K562 (cell line): ENCODE data around the gene GDNF. TPM values are rescaled to one million over a fixed set of nuclear protein-coding genes. Genes with fewer than 3 reads are reported as not detected.

Experiments
- ATAC-seq: fragments of 200-7000 bp; cut with Tn5 transposase; 3 replicates; pipeline ENCODE4 v1.9.1; 2020; ENCODE audit warnings: moderate library complexity
- BruUV-seq: library from RNA; stranded (reverse); fragments of 400-500 nt; replicated peaks from 2 replicates; lab custom pipeline; 2021; lab: Mats Ljungman, UMichigan
- CTCF ChIA-PET: fragments of 300-600 bp; formaldehyde crosslinking; extraction: SDS; loops from one replicate; lab custom pipeline; 2021; ENCODE audit warnings: low intra/inter-chr PET ratio; lab: Yijun Ruan, JAX
- POLR2A ChIA-PET: fragments of 300-600, 350-650 bp; sonication (Branson Sonifier 250); formaldehyde crosslinking; extraction: SDS; loops from one replicate; lab custom pipeline; 2021; ENCODE audit warnings: antibody characterized with exemption, inconsistent platforms; lab: Yijun Ruan, JAX
- DNase-seq, 4 experiments: peaks; one replicate each; pipeline versions ENCODE4 v3.0.0 to v3.0.0-alpha.2; 2011 to 2018; ENCODE audit warnings: low spot score in 3 of 4, mixed read lengths in 3 of 4; ENCODE audit errors: extremely low read depth in 1 of 4
- FAIRE-seq: peaks from 2 replicates; lab custom pipeline; 2011; peaks lifted over from hg19 to GRCh38; lab: Jason Lieb, UNC
- H2AFZ ChIP-seq: 2 replicates; pipeline ENCODE4 v1.6.0; 2011; ENCODE audit warnings: low read depth, low read length, control low read depth, inconsistent platforms
- H3K27ac ChIP-seq: fragments of 200-600 bp; 3 replicates; pipeline ENCODE4 v1.8.0; 2011; ENCODE audit warnings: low read depth, mild to moderate bottlenecking, control low read depth, inconsistent platforms, low read length, moderate library complexity, mixed read lengths; ENCODE audit errors: extremely low read depth
- H3K27me3 ChIP-seq, 2 experiments: fragments of 300-600 bp in 1 of 2; 2 replicates in 1 of 2; 3 replicates in 1 of 2; pipeline versions ENCODE4 v1.6.0 to v1.8.0; 2011; ENCODE audit warnings: inconsistent platforms in 2 of 2, low read length in 2 of 2, mild to moderate bottlenecking in 1 of 2, mixed read lengths in 1 of 2, moderate library complexity in 1 of 2; ENCODE audit not compliant: control insufficient read depth in 2 of 2, insufficient read depth in 2 of 2
- H3K36me3 ChIP-seq: fragments of 300-600 bp; 3 replicates; pipeline ENCODE4 v1.8.0; 2011; ENCODE audit warnings: mild to moderate bottlenecking, low read length, inconsistent platforms; ENCODE audit not compliant: control insufficient read depth, insufficient read depth
- H3K4me1 ChIP-seq, 2 experiments: fragments of 200-600 bp in 1 of 2; replicated peaks in 1 of 2; 2 replicates in 1 of 2; 3 replicates in 1 of 2; pipeline versions ENCODE4 v1.5.1 to v1.8.0; 2011; ENCODE audit warnings: inconsistent platforms in 2 of 2, low read length in 2 of 2, mild to moderate bottlenecking in 1 of 2, mixed read lengths in 1 of 2, moderate library complexity in 1 of 2; ENCODE audit not compliant: control insufficient read depth in 2 of 2, insufficient read depth in 2 of 2
- H3K4me2 ChIP-seq: 2 replicates; pipeline ENCODE4 v1.6.1; 2011; ENCODE audit warnings: low read length, control low read depth, inconsistent platforms, mixed read lengths; ENCODE audit not compliant: insufficient read depth
- H3K4me3 ChIP-seq: fragments of 200-600 bp; sonication (generic), shearing (Covaris generic); 2 replicates; pipeline ENCODE4 v1.5.1; 2016; ENCODE audit warnings: control low read depth, inconsistent platforms
- H3K79me2 ChIP-seq: fragments of 200-600 bp; 3 replicates; pipeline ENCODE4 v1.8.0; 2011; ENCODE audit warnings: low read length, inconsistent platforms; ENCODE audit not compliant: control insufficient read depth, insufficient read depth
- H3K9ac ChIP-seq, 2 experiments: 2 replicates each; pipeline versions ENCODE4 v1.6.0 to v1.6.1; 2011; ENCODE audit warnings: low read depth in 2 of 2, low read length in 2 of 2, control low read depth in 1 of 2, inconsistent platforms in 1 of 2, mild to moderate bottlenecking in 1 of 2, mixed read lengths in 1 of 2; ENCODE audit not compliant: insufficient read depth in 1 of 2
- H3K9me1 ChIP-seq: one replicate; pipeline ENCODE4 v1.6.0; 2011; ENCODE audit warnings: inconsistent platforms, mild to moderate bottlenecking, low read length, moderate library complexity; ENCODE audit not compliant: control insufficient read depth, insufficient read depth
- H3K9me3 ChIP-seq: replicated peaks from 2 replicates; pipeline ENCODE4 v1.5.1; 2011; ENCODE audit warnings: low read depth, low read length, inconsistent platforms; ENCODE audit not compliant: control insufficient read depth, insufficient read depth
- H4K20me1 ChIP-seq: replicated peaks from 2 replicates; pipeline ENCODE4 v1.6.1; 2011; ENCODE audit warnings: low read length, inconsistent platforms, mixed read lengths; ENCODE audit not compliant: control insufficient read depth, insufficient read depth
- CCNT2 ChIP-seq: IDR thresholded peaks from 2 replicates; pipeline ENCODE4 v1.6.1; 2011; ENCODE audit warnings: borderline replicate concordance, low read depth, mild to moderate bottlenecking, moderate library complexity, mixed read lengths, low read length; ENCODE audit not compliant: insufficient read length; ENCODE audit errors: extremely low read depth
- CHD2 ChIP-seq: IDR thresholded peaks from 2 replicates; pipeline ENCODE4 v1.6.1; 2011; ENCODE audit warnings: low read depth, low read length
- HDAC2 ChIP-seq: fragments of 450-650 bp; IDR thresholded peaks from 2 replicates; pipeline ENCODE4 v1.6.1; 2016; ENCODE audit warnings: mild to moderate bottlenecking
- MECOM ChIP-seq: fragments of 250-450 bp; sonication (Bioruptor Pico); IDR thresholded peaks from 2 replicates; pipeline ENCODE4 v1.8.0; 2022; ENCODE audit warnings: inconsistent platforms
- NFYB ChIP-seq: IDR thresholded peaks from 2 replicates; pipeline ENCODE4 v1.6.1; 2011; ENCODE audit warnings: mild to moderate bottlenecking, moderate library complexity; ENCODE audit not compliant: insufficient read length; ENCODE audit errors: extremely low read depth
- POLR2A ChIP-seq: fragments of 450-650 bp; conservative IDR thresholded peaks from 2 replicates; pipeline ENCODE4 v1.6.1; 2016
- RAD21 ChIP-seq, 2 experiments: fragments of 250-450 bp in 1 of 2; fragments of 450-650 bp in 1 of 2; sonication (Bioruptor Pico) in 1 of 2; formaldehyde crosslinking in 1 of 2; IDR thresholded peaks in 1 of 2; conservative IDR thresholded peaks in 1 of 2; 2 replicates each; pipeline versions ENCODE4 v1.4.0 to v1.8.0; 2020 to 2022; ENCODE audit warnings: mild to moderate bottlenecking in 2 of 2, moderate library complexity in 1 of 2
- RBM15 ChIP-seq: fragments of 200-400 bp; formaldehyde crosslinking; IDR thresholded peaks from 2 replicates; pipeline ENCODE4 v1.6.1; 2018; ENCODE audit warnings: mild to moderate bottlenecking, low read length, moderate library complexity; ENCODE audit not compliant: insufficient read depth
- SOX6 ChIP-seq: fragments of 450-650 bp; IDR thresholded peaks from 2 replicates; pipeline ENCODE4 v1.6.1; 2014; ENCODE audit warnings: mild to moderate bottlenecking
- ZBTB1 ChIP-seq: sonication (generic); formaldehyde crosslinking; IDR thresholded peaks from 2 replicates; pipeline ENCODE4 v1.8.1; 2023; ENCODE audit warnings: missing genetic modification reagents, low read depth, mild to moderate bottlenecking, borderline replicate concordance
- ZEB2 ChIP-seq: fragments of 450-650 bp; IDR thresholded peaks from 2 replicates; pipeline ENCODE4 v1.6.1; 2016
- ZNF263 ChIP-seq: sonication (generic); formaldehyde crosslinking; IDR thresholded peaks from 2 replicates; pipeline ENCODE4 v1.8.0; 2022; ENCODE audit warnings: mild to moderate bottlenecking, missing genetic modification reagents, borderline replicate concordance
- ZNF311 ChIP-seq: fragments of 250-450 bp; sonication (Bioruptor Pico); IDR thresholded peaks from 2 replicates; pipeline ENCODE4 v1.4.0; 2020; ENCODE audit warnings: mild to moderate bottlenecking, moderate library complexity
- ZNF398 ChIP-seq: fragments of 250-450 bp; sonication (Bioruptor Pico); IDR thresholded peaks from 2 replicates; pipeline ENCODE4 v1.8.0; 2021; ENCODE audit warnings: moderate library complexity, mild to moderate bottlenecking, inconsistent platforms
- WGBS: fragments of 100-300 bp; shearing (Covaris generic); methylation state at CpG from one replicate; pipeline ENCODE4 v1.1.6; 2016; ENCODE audit warnings: low coverage, mixed read lengths; ENCODE audit not compliant: insufficient coverage; ENCODE audit errors: missing lambda C conversion rate; 5-methylcytosine and 5-hydroxymethylcytosine counted together
- in situ Hi-C: fragments of 300-500 bp; cut with MboI; formaldehyde crosslinking; loops from 4 replicates; pipeline ENCODE4 v1.15.0; 2018; ENCODE audit warnings: inconsistent platforms, mixed read lengths
- intact Hi-C: fragments of 100-400 bp; cut with micrococcal nuclease; formaldehyde crosslinking; loops from 2 replicates; pipeline ENCODE4 v1.14.2; 2022
- polyA plus RNA-seq, 8 experiments: library from polyadenylated mRNA; depleted of rRNA in 4 of 8; stranded (reverse) in 5 of 8; unstranded in 3 of 8; fragments of >200 nt; fragmentation: Nextera tagmentation in 2 of 8; fragmentation: Illumina TruSeq in 1 of 8; extraction: Ambion mirVana in 2 of 8; extraction: Trizol in 1 of 8; gene quantifications; 2 replicates each; pipeline versions ENCODE4 v1.2.1 to v1.2.3, GENCODE V29; 2011 to 2014; ENCODE audit warnings: inconsistent platforms in 1 of 8, missing spikeins in 1 of 8
- total RNA-seq, 7 experiments: library from RNA; depleted of rRNA in 6 of 7; stranded (reverse); fragments of >200 nt in 6 of 7; fragmentation: Illumina TruSeq in 2 of 7; extraction: Trizol in 2 of 7; gene quantifications; 2 replicates each; pipeline versions ENCODE4 v1.2.1 to v1.2.3, GENCODE V29; 2011 to 2021; ENCODE audit warnings: low replicate concordance in 1 of 7
- TF ChIP-seq, protein P1 (sequence below): fragments of 250-450 bp; sonication (Bioruptor Pico); IDR thresholded peaks from 2 replicates; pipeline ENCODE4 v1.5.0; 2020; ENCODE audit warnings: mild to moderate bottlenecking, borderline replicate concordance
- TF ChIP-seq, protein P2 (sequence below): fragments of 450-650 bp; IDR thresholded peaks from 2 replicates; pipeline ENCODE4 v1.6.1; 2017; ENCODE audit warnings: antibody characterized with exemption

The GDNF gene
- total and polyA plus RNA-seq, 9 of the 15 experiments (the other 6 are each of a cell fraction or from before 2014, with no cell fraction given): not detected

DNA sequence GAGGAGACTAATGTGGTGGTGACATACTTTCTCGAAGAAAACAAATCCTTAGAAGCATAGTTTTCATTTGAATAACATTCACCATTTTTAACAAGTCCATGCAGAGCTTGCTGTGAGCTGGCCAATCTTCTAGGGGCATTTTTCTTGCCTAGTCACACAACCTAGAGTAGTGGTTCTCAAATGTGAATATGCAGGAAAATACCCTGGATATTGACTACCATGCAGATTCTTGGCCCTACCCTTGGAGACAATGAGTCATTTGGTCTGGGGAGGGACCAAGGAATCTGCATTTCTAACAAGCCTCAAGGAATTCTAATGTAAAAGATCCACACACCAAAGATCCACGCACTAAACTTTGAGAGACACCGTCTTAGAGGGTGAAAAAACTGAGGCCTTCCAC lies 23.5 kb downstream of the GDNF start:
- DNase-seq (no peak), ATAC-seq (no peak), FAIRE-seq (no peak)
- Histone ChIP-seq H3K4me2 (no peak overlapping the region), H3K9me1 (no peaks in the 10 kb centered on the region), H3K4me3 (no peak overlapping the region), H3K9ac (no peak overlapping the region), H3K27ac (no peak overlapping the region), H3K27me3 (peaks cover 43 to 51% of the 10 kb centered on the region in 2 experiments), H3K36me3 (no peaks in the 10 kb centered on the region), H3K4me1 (no peaks in the 10 kb centered on the region), H3K79me2 (no peaks in the 10 kb centered on the region), H3K9me3 (no peaks in the 10 kb centered on the region), H2AFZ (no peak overlapping the region), H4K20me1 (no peaks in the 10 kb centered on the region)
- intact Hi-C loops: no loop called here
- 2% methylated on average over 3 of the region's 3 CpGs for WGBS
- CTCF ChIA-PET: no interaction called here
- POLR2A ChIA-PET: no interaction called here
- no TSS peak for BruUV-seq
- in situ Hi-C loops: no loop called here
- TF ChIP-seq ZNF398: no peak
- no peak for TF ChIP-seq SOX6
- TF ChIP-seq ZEB2: no peak
- TF ChIP-seq CHD2: no peak
- no peak for TF ChIP-seq CCNT2
- TF ChIP-seq, protein P1, sequence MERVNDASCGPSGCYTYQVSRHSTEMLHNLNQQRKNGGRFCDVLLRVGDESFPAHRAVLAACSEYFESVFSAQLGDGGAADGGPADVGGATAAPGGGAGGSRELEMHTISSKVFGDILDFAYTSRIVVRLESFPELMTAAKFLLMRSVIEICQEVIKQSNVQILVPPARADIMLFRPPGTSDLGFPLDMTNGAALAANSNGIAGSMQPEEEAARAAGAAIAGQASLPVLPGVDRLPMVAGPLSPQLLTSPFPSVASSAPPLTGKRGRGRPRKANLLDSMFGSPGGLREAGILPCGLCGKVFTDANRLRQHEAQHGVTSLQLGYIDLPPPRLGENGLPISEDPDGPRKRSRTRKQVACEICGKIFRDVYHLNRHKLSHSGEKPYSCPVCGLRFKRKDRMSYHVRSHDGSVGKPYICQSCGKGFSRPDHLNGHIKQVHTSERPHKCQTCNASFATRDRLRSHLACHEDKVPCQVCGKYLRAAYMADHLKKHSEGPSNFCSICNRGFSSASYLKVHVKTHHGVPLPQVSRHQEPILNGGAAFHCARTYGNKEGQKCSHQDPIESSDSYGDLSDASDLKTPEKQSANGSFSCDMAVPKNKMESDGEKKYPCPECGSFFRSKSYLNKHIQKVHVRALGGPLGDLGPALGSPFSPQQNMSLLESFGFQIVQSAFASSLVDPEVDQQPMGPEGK (CRISPR knock-in tag): no peak
- TF ChIP-seq RBM15: no peak
- TF ChIP-seq ZBTB1 (CRISPR knock-in tag): no peak
- TF ChIP-seq MECOM (CRISPR knock-in tag): no peak
- TF ChIP-seq ZNF311: no peak
- TF ChIP-seq, protein P2, sequence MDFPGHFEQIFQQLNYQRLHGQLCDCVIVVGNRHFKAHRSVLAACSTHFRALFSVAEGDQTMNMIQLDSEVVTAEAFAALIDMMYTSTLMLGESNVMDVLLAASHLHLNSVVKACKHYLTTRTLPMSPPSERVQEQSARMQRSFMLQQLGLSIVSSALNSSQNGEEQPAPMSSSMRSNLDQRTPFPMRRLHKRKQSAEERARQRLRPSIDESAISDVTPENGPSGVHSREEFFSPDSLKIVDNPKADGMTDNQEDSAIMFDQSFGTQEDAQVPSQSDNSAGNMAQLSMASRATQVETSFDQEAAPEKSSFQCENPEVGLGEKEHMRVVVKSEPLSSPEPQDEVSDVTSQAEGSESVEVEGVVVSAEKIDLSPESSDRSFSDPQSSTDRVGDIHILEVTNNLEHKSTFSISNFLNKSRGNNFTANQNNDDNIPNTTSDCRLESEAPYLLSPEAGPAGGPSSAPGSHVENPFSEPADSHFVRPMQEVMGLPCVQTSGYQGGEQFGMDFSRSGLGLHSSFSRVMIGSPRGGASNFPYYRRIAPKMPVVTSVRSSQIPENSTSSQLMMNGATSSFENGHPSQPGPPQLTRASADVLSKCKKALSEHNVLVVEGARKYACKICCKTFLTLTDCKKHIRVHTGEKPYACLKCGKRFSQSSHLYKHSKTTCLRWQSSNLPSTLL: no peak
- TF ChIP-seq NFYB: no peak
- no peak for TF ChIP-seq ZNF263 (CRISPR knock-in tag)
- TF ChIP-seq HDAC2: no peak
- no peak for TF ChIP-seq RAD21 (CRISPR knock-in tag; conservative IDR thresholded peaks at IDR 0.05 in 1 of 2, IDR thresholded peaks at IDR 0.05 in 1 of 2)
- no peak for TF ChIP-seq POLR2A
